PC-3 (cell line): Measurements from ENCODE around the gene ISOC1. TPM values are rescaled to one million over a fixed set of nuclear protein-coding genes. Genes with fewer than 3 reads are reported as not detected.

ENCODE experiments used
- ATAC-seq: fragments of 200-7000 bp; cut with Tn5 transposase; 2 replicates; pipeline ENCODE4 v1.9.1; 2020; ENCODE audit warnings: mild to moderate bottlenecking, moderate library complexity
- BruUV-seq: library from RNA; stranded (reverse); fragments of 400-500 nt; replicated peaks from 2 replicates; lab custom pipeline; 2021; lab: Mats Ljungman, UMichigan
- CTCF ChIA-PET: fragments of 300-600 bp; sonication (Branson Sonifier 250); formaldehyde crosslinking; loops from one replicate; lab custom pipeline; 2022; ENCODE audit warnings: antibody characterized with exemption; lab: Charles Lee
- POLR2A ChIA-PET: fragments of 300-600 bp; sonication (Branson Sonifier 250); formaldehyde crosslinking; loops from one replicate; lab custom pipeline; 2022; ENCODE audit warnings: antibody characterized with exemption; ENCODE audit not compliant: unreplicated experiment; lab: Charles Lee
- DNase-seq: peaks from one replicate; pipeline ENCODE4 v3.0.0-alpha.2; 2015
- H2AFZ ChIP-seq: fragments of 300-600 bp; sonication (generic); 2 replicates; pipeline ENCODE4 v1.6.0; 2016; ENCODE audit warnings: antibody characterized with exemption, low read length
- H3F3A ChIP-seq: fragments of 300-600 bp; sonication (generic); one replicate; pipeline ENCODE4 v1.6.0; 2017; ENCODE audit warnings: antibody characterized with exemption, low read length, control low read depth, mild to moderate bottlenecking; ENCODE audit not compliant: unreplicated experiment
- H3K27ac ChIP-seq: fragments of 300-600 bp; sonication (generic); 2 replicates; pipeline ENCODE4 v1.5.1; 2016; ENCODE audit warnings: mild to moderate bottlenecking, low read length
- H3K27me3 ChIP-seq: fragments of 300-600 bp; sonication (generic); 2 replicates; pipeline ENCODE4 v1.6.1; 2016; ENCODE audit warnings: low read length, mixed read lengths
- H3K36me3 ChIP-seq: fragments of 300-600 bp; sonication (generic); 2 replicates; pipeline ENCODE4 v1.6.1; 2016; ENCODE audit warnings: low read depth, mixed run types, low read length, mixed read lengths
- H3K4me1 ChIP-seq: fragments of 300-600 bp; sonication (generic); 2 replicates; pipeline ENCODE4 v1.5.1; 2016; ENCODE audit warnings: low read length; ENCODE audit not compliant: insufficient read depth
- H3K4me2 ChIP-seq: fragments of 300-600 bp; sonication (generic); 2 replicates; pipeline ENCODE4 v1.6.0; 2016; ENCODE audit warnings: low read length
- H3K4me3 ChIP-seq: fragments of 300-600 bp; sonication (generic); 2 replicates; pipeline ENCODE4 v1.5.1; 2016; ENCODE audit warnings: mild to moderate bottlenecking, low read length, mixed read lengths
- H3K79me2 ChIP-seq: fragments of 300-600 bp; sonication (generic); 2 replicates; pipeline ENCODE4 v1.6.1; 2017; ENCODE audit warnings: low read length, mixed read lengths
- H3K9ac ChIP-seq: fragments of 300-600 bp; sonication (generic); 2 replicates; pipeline ENCODE4 v1.6.0; 2016; ENCODE audit warnings: mild to moderate bottlenecking, low read length
- H3K9me2 ChIP-seq: fragments of 300-600 bp; sonication (generic); replicated peaks from 2 replicates; pipeline ENCODE4 v1.6.1; 2016; ENCODE audit warnings: mixed run types, low read length, mixed read lengths
- H3K9me3 ChIP-seq: fragments of 300-600 bp; sonication (generic); 2 replicates; pipeline ENCODE4 v1.6.1; 2016; ENCODE audit warnings: low read length, mixed read lengths
- H4K20me1 ChIP-seq: fragments of 300-600 bp; sonication (generic); 2 replicates; pipeline ENCODE4 v1.6.1; 2016; ENCODE audit warnings: low read length, mixed read lengths
- EZH2 ChIP-seq: fragments of 300-600 bp; sonication (generic); IDR thresholded peaks from one replicate; pipeline ENCODE4 v1.6.1; 2017; ENCODE audit warnings: antibody characterized with exemption, mild to moderate bottlenecking, low read length; ENCODE audit not compliant: unreplicated experiment
- EZH2phosphoT487 ChIP-seq: fragments of 300-600 bp; sonication (generic); IDR thresholded peaks from 2 replicates; pipeline ENCODE4 v1.6.1; 2018; ENCODE audit warnings: mild to moderate bottlenecking, antibody characterized with exemption, low read length, borderline replicate concordance
- intact Hi-C: fragments of 100-400 bp; cut with micrococcal nuclease; formaldehyde crosslinking; loops from 2 replicates; pipeline ENCODE4 v1.9.0; 2023
- total RNA-seq: library from RNA; depleted of rRNA; stranded (reverse); fragments of >200 nt; gene quantifications from 2 replicates; pipeline ENCODE4 v1.2.3, GENCODE V29; 2014
- TF ChIP-seq, protein P1 (sequence below): fragments of 300-600 bp; sonication (generic); conservative IDR thresholded peaks from 2 replicates; pipeline ENCODE4 v1.5.1; 2017; ENCODE audit warnings: antibody characterized with exemption, low read depth, mild to moderate bottlenecking, low read length

Gene ISOC1
- total RNA-seq, 1 experiment from 2014 or later, result 27.3 TPM

DNA sequence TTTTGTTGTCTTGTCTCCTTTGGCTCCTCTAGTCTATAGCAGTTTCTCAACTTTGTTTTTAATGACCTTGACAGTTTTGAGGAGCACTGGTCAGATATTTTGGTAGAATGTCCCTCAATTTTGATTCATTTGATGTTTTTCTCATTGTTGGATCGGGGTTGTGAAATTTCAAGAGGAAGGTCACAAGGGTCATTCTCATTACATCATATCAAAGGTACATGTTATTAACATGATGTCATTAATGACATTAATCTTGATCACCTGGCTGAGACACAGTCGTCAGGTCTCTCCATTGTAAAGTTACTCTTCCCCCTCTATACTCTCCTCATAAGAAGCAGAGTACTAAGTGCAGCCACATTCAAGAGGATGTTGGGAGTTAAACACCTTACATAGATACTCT lies 7.2 kb downstream of the ISOC1 start:
- no peaks in the 10 kb centered on the region for H3K9me3 ChIP-seq
- H3K79me2 ChIP-seq, result peaks cover 57% of the 10 kb centered on the region
- no peak overlapping the region for H3K4me2 ChIP-seq
- no TSS peak for BruUV-seq
- no peak for DNase-seq
- no peak overlapping the region for H3K4me3 ChIP-seq
- no peaks in the 10 kb centered on the region for H4K20me1 ChIP-seq
- TF ChIP-seq EZH2, result no peak
- TF ChIP-seq, protein P1, sequence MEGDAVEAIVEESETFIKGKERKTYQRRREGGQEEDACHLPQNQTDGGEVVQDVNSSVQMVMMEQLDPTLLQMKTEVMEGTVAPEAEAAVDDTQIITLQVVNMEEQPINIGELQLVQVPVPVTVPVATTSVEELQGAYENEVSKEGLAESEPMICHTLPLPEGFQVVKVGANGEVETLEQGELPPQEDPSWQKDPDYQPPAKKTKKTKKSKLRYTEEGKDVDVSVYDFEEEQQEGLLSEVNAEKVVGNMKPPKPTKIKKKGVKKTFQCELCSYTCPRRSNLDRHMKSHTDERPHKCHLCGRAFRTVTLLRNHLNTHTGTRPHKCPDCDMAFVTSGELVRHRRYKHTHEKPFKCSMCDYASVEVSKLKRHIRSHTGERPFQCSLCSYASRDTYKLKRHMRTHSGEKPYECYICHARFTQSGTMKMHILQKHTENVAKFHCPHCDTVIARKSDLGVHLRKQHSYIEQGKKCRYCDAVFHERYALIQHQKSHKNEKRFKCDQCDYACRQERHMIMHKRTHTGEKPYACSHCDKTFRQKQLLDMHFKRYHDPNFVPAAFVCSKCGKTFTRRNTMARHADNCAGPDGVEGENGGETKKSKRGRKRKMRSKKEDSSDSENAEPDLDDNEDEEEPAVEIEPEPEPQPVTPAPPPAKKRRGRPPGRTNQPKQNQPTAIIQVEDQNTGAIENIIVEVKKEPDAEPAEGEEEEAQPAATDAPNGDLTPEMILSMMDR, result no peak
- TF ChIP-seq EZH2phosphoT487, result no peak
- no peaks in the 10 kb centered on the region for H3K9me2 ChIP-seq
- H3K36me3 ChIP-seq, result peaks cover 12% of the 10 kb centered on the region; the same call in 1 of the 2 replicates
- no peaks in the 10 kb centered on the region for H3K27me3 ChIP-seq
- no peak overlapping the region for H3K9ac ChIP-seq
- H3F3A ChIP-seq, result no peaks in the 10 kb centered on the region
- CTCF ChIA-PET, result no interaction called here
- peaks cover 4% of the 10 kb centered on the region; the same call in 1 of the 2 replicates for H3K4me1 ChIP-seq
- H2AFZ ChIP-seq, result no peak overlapping the region
- intact Hi-C loops, result no loop called here
- POLR2A ChIA-PET, result no interaction called here
- ATAC-seq, result no peak
- no peak overlapping the region for H3K27ac ChIP-seq

DNA sequence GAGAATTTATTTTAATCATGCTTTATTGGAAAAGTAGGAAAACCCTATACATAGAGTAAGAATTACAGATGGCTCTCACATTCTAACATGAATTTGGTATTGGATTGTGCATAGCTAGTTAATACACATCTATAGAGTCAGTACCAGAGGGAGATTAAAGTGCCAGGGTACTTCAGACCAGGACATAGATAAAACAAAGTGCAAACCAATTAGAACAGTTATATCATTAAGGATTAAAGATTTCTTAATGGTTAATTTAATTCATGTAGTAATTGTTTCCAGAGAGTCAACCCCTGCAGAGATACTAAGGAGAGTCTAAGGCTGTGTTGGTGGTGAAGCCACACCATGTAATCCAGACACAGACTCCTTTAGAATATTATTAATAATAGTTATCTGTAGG lies 8.8 kb downstream of the ISOC1 start:
- Histone ChIP-seq H3F3A (no peaks in the 10 kb centered on the region), H3K4me3 (no peak overlapping the region), H3K27ac (no peak overlapping the region), H3K4me2 (no peak overlapping the region), H3K9me2 (no peaks in the 10 kb centered on the region), H4K20me1 (no peaks in the 10 kb centered on the region), H3K36me3 (peaks cover 17% of the 10 kb centered on the region; the same call in 1 of the 2 replicates), H3K79me2 (peaks cover 43% of the 10 kb centered on the region), H2AFZ (no peak overlapping the region), H3K4me1 (peaks cover 4% of the 10 kb centered on the region; the same call in 1 of the 2 replicates), H3K9ac (no peak overlapping the region), H3K27me3 (no peaks in the 10 kb centered on the region), H3K9me3 (no peaks in the 10 kb centered on the region)
- ChIA-PET CTCF (no interaction called here), POLR2A (no interaction called here)
- BruUV-seq, result no TSS peak
- intact Hi-C loops, result no loop called here
- ATAC-seq (no peak), DNase-seq (no peak)
- TF ChIP-seq EZH2phosphoT487 (no peak), EZH2 (no peak)
- TF ChIP-seq, protein P1, result no peak

DNA sequence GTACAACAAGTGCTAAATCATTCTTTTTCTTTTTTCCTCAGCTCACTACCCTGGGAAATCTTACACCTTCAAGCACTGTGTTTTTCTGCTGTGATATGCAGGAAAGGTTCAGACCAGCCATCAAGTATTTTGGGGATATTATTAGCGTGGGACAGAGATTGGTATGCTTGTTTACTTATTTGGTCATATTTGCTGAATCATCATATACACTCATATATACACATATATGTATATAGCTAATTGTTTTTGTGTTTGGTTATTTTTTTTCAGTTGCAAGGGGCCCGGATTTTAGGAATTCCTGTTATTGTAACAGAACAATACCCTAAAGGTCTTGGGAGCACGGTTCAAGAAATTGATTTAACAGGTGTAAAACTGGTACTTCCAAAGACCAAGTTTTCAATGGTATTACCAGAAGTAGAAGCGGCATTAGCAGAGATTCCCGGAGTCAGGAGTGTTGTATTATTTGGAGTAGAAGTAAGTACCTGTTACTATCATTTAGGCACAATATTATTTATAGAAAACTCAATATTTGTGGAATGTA lies 10.4 kb downstream of the ISOC1 start:
- Histone ChIP-seq H3K79me2 (peaks cover 27% of the 10 kb centered on the region), H3K36me3 (peaks cover 17% of the 10 kb centered on the region; the same call in 1 of the 2 replicates), H3K27me3 (no peaks in the 10 kb centered on the region), H3K9me2 (no peaks in the 10 kb centered on the region), H3K9me3 (no peaks in the 10 kb centered on the region), H3K4me3 (no peak overlapping the region), H4K20me1 (no peaks in the 10 kb centered on the region), H3K4me1 (peaks cover 4% of the 10 kb centered on the region; the same call in 1 of the 2 replicates), H2AFZ (no peak overlapping the region), H3K27ac (no peak overlapping the region), H3F3A (no peaks in the 10 kb centered on the region), H3K9ac (no peak overlapping the region), H3K4me2 (no peak overlapping the region)
- CTCF ChIA-PET, result interaction anchor here (0.6 kb wide), 1 partner anchor 10 kb away, joined by 3 read pairs; the partner anchor contains the start of gene ISOC1
- no peak for TF ChIP-seq EZH2phosphoT487
- TF ChIP-seq, protein P1, result no peak
- no peak for TF ChIP-seq EZH2
- no peak for ATAC-seq
- intact Hi-C loops, result no loop called here
- POLR2A ChIA-PET, result no interaction called here
- BruUV-seq, result no TSS peak
- DNase-seq, result no peak
